ENCODE results near the gene CASK.

DNA sequence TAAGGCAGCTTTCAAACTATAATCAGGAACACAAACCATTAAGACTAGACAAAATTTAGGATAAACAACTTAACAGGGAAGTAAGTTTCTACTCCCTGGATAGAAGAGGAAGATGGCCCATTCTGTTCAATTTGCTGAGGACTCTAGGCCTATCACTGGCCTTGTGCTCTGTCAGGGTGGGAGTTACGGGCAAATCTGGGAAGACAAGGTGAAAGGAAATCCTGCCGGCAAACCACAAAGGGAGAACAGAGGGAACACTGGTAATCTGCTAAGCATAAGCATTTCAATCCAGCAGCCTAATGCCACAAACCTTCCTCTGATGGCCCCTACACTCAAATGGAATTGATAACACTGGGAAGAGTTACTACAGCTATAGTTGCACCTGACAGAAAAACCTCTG, 191.1 kb downstream of the CASK start:
- no peak for TF ChIP-seq TEAD4 (IDR thresholded peaks at IDR 0.05; ENCODE audit: low read length)
- no peak for TF ChIP-seq TEAD4 (CRISPR knock-in tag; IDR thresholded peaks at IDR 0.05; ENCODE audit: borderline replicate concordance)
- no peak for TF ChIP-seq POLR2AphosphoS5 (IDR thresholded peaks at IDR 0.05; ENCODE audit: control insufficient read depth, insufficient read depth, low read depth, low read length)
